Activated naive CD4-positive, alpha-beta T cell treated with anti-CD3 and anti-CD28 coated beads, Interleukin-2, amount 50 U/mL, for 24 hours (primary cell): ENCODE measurements around the gene GSC2.

ENCODE experiments used
- H3K27ac Mint-ChIP-seq: one replicate; pipeline ENCODE4 v1.8.0; 2021; ENCODE audit warnings: mild to moderate bottlenecking, mixed read lengths
- H3K27me3 Mint-ChIP-seq: one replicate; pipeline ENCODE4 v1.8.0; 2021; ENCODE audit warnings: mixed read lengths
- H3K36me3 Mint-ChIP-seq: one replicate; pipeline ENCODE4 v1.8.0; 2021; ENCODE audit warnings: mixed read lengths
- H3K4me1 Mint-ChIP-seq: one replicate; pipeline ENCODE4 v1.8.0; 2021; ENCODE audit warnings: mixed read lengths
- H3K4me3 Mint-ChIP-seq: one replicate; pipeline ENCODE4 v1.8.0; 2021; ENCODE audit warnings: mild to moderate bottlenecking, mixed read lengths
- H3K9me3 Mint-ChIP-seq: one replicate; pipeline ENCODE4 v1.8.0; 2021; ENCODE audit warnings: mixed read lengths

Gene GSC2

GRCh38 chr22:19180740-19181410 lies 30.8 kb upstream of the GSC2 start:
- Mint-ChIP-seq H3K4me3 (peak overlapping the region; percentile 13), H3K27me3 (no peaks in the 10 kb centered on the region), H3K27ac (peak overlapping the region; percentile 23), H3K4me1 (peaks cover 22% of the 10 kb centered on the region), H3K36me3 (no peaks in the 10 kb centered on the region), H3K9me3 (no peaks in the 10 kb centered on the region)

DNA sequence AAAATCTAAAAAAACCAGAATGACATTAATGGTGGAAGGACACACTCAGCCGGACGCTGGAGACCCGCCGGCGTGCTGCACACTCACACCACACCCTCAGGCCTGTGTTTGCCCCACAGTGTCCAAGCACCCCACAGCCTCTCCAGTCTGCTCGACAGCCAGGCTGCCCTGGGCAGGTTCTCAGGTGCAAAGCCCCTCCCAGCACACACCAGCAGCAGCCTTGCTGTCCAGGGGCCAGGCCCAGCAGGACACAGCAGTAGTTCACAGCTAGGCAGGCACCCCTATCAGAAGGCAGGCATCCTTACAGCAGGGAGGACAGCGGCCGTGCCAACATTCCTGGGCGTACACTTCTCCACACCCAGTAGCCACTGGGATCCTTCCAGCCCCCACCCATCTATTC lies 30.1 kb upstream of the GSC2 start:
- H3K27me3 Mint-ChIP-seq, result no peaks in the 10 kb centered on the region
- H3K36me3 Mint-ChIP-seq, result no peaks in the 10 kb centered on the region
- no peak overlapping the region for H3K27ac Mint-ChIP-seq
- H3K9me3 Mint-ChIP-seq, result no peaks in the 10 kb centered on the region
- no peak overlapping the region for H3K4me3 Mint-ChIP-seq
- peaks cover 22% of the 10 kb centered on the region for H3K4me1 Mint-ChIP-seq

GRCh38 chr22:19179497-19180048 lies 29.5 kb upstream of the GSC2 start:
- Mint-ChIP-seq H3K27me3 (no peaks in the 10 kb centered on the region), H3K4me1 (peaks cover 22% of the 10 kb centered on the region), H3K9me3 (no peaks in the 10 kb centered on the region), H3K36me3 (no peaks in the 10 kb centered on the region), H3K27ac (peak overlapping the region; percentile 30), H3K4me3 (peak overlapping the region; percentile 87)

DNA sequence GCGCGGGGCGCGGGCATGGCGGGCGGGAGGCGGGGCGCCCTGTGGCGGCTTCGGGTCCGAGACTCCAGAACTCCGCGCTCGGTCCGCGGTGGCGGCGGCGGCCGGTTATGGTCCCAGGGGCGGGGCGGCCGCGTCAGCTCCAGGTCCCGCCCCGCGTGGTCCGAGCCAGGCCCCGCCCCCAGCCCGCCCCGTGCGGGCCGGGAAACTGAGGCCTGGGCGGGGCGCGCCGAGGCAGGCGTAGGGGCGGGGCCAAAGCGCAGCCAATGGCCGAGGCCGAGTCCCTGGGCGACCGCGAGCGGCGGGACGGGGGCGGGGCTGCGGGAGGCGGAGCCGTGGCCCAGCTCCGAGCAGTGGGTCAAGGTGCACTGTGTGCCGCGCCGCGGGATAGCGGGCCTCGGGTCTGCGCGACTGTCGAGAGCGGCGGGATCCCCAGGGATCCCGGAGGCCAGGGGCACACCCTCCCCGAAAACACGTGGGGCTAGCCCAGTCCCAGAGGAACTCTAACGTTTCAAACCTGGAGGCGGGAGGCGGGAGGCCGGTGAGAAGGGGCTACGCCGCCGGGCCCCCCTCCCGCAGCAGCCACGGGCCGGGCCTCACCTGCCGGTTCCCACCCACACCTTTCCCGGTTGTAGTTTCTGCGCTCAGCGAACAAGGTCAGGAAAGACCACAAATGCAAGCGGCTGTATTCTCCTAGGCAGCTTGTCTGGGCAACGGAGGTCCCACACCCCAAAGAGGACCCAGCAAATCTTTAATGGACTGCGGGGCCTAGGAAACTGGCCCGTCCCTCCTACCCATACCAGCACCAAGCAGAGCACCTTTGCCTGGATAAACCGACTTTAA lies 28.8 kb upstream of the GSC2 start, which contains the start of gene SLC25A1:
Gene SLC25A1 (minus strand): TSS at position 80 of the 840 bp plus-strand sequence. CDS start 63 bp downstream, at position 17.
- Mint-ChIP-seq H3K27ac (peak within 1 kb of the TSS; percentile 30), H3K27me3 (no peaks in the 10 kb centered on the region), H3K9me3 (no peaks in the 10 kb centered on the region), H3K4me1 (peaks cover 22% of the 10 kb centered on the region), H3K4me3 (peak within 1 kb of the TSS; percentile 87), H3K36me3 (no peaks in the 10 kb centered on the region)

GRCh38 chr22:19178065-19178656 lies 28.1 kb upstream of the GSC2 start:
- H3K4me1 Mint-ChIP-seq, result peaks cover 29% of the 10 kb centered on the region
- no peaks in the 10 kb centered on the region for H3K27me3 Mint-ChIP-seq
- no peak overlapping the region for H3K27ac Mint-ChIP-seq
- peak overlapping the region; percentile 36 for H3K4me3 Mint-ChIP-seq
- no peaks in the 10 kb centered on the region for H3K36me3 Mint-ChIP-seq
- H3K9me3 Mint-ChIP-seq, result no peaks in the 10 kb centered on the region

- peak overlapping the region; percentile 15 for H3K27ac Mint-ChIP-seq
- H3K4me1 Mint-ChIP-seq, result peaks cover 34% of the 10 kb centered on the region
- no peaks in the 10 kb centered on the region for H3K36me3 Mint-ChIP-seq
- no peaks in the 10 kb centered on the region for H3K9me3 Mint-ChIP-seq
- no peaks in the 10 kb centered on the region for H3K27me3 Mint-ChIP-seq
- peak overlapping the region; percentile 78 for H3K4me3 Mint-ChIP-seq
Measured at GRCh38 chr22:19177164-19178064, 27.3 kb upstream of the GSC2 start.

DNA sequence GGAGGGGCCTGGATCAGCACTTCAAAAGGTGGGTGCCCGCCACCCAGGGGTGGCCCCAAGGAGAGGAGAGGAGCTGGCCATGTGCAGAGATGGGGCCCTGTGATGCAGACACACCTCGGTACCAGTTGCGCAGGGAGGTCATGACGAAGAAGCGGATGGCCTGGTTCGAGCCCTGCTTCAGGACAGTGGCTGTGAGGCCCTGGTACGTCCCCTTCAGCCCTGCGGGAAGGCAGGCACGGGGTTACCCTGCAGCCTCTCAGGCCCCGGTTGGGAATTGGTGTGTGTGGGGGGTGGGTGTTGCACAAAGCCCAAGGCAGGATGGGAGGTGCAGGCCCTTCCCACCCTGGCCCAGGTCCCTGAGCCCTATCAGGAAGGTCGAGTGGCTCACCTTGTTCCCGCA lies 26.6 kb upstream of the GSC2 start:
- Mint-ChIP-seq H3K27me3 (no peaks in the 10 kb centered on the region), H3K9me3 (no peaks in the 10 kb centered on the region), H3K36me3 (no peaks in the 10 kb centered on the region), H3K27ac (peak overlapping the region; percentile 15), H3K4me3 (peak overlapping the region; percentile 66), H3K4me1 (peaks cover 32% of the 10 kb centered on the region)

GRCh38 chr22:19176175-19176643 lies 26.1 kb upstream of the GSC2 start:
- Mint-ChIP-seq H3K27me3 (no peaks in the 10 kb centered on the region), H3K36me3 (no peaks in the 10 kb centered on the region), H3K4me1 (peaks cover 30% of the 10 kb centered on the region), H3K9me3 (no peaks in the 10 kb centered on the region), H3K4me3 (no peak overlapping the region), H3K27ac (peak overlapping the region; percentile 46)

DNA sequence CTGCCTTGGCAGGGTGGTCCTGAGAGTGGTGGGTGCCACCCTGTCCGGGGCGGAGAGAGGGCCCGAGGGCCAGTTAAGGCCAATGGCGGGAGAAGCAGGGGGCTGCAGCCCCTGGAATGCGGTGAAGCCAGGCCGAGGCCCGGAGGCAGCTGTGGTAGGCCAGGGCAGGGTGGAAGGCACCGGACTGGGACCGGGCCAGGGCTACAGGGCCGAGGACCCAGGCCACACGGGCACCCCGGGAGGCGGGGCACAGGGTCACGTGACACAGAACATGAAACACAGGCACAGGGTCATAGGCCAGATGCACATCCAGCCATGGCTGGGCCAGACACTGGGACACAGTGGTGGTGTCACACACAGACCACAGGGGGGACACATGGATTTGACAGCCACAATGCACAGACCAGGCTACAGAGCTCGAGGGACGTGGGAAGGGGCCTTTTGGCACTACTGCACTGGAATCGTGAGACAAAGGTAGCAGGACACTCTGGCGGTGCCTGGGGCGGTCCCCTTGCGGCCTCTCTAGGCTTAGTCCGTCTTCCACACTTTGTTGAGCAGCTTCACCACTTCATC lies 25.6 kb upstream of the GSC2 start:
- Mint-ChIP-seq H3K4me1 (peaks cover 30% of the 10 kb centered on the region), H3K9me3 (no peaks in the 10 kb centered on the region), H3K4me3 (no peak overlapping the region), H3K27ac (peak overlapping the region; percentile 46), H3K36me3 (no peaks in the 10 kb centered on the region), H3K27me3 (no peaks in the 10 kb centered on the region)

GRCh38 chr22:19175026-19175601 lies 25.0 kb upstream of the GSC2 start:
- H3K36me3 Mint-ChIP-seq, result peaks cover 2% of the 10 kb centered on the region
- H3K9me3 Mint-ChIP-seq, result no peaks in the 10 kb centered on the region
- no peak overlapping the region for H3K4me3 Mint-ChIP-seq
- H3K27me3 Mint-ChIP-seq, result peaks cover 3% of the 10 kb centered on the region
- no peak overlapping the region for H3K27ac Mint-ChIP-seq
- H3K4me1 Mint-ChIP-seq, result peaks cover 36% of the 10 kb centered on the region

DNA sequence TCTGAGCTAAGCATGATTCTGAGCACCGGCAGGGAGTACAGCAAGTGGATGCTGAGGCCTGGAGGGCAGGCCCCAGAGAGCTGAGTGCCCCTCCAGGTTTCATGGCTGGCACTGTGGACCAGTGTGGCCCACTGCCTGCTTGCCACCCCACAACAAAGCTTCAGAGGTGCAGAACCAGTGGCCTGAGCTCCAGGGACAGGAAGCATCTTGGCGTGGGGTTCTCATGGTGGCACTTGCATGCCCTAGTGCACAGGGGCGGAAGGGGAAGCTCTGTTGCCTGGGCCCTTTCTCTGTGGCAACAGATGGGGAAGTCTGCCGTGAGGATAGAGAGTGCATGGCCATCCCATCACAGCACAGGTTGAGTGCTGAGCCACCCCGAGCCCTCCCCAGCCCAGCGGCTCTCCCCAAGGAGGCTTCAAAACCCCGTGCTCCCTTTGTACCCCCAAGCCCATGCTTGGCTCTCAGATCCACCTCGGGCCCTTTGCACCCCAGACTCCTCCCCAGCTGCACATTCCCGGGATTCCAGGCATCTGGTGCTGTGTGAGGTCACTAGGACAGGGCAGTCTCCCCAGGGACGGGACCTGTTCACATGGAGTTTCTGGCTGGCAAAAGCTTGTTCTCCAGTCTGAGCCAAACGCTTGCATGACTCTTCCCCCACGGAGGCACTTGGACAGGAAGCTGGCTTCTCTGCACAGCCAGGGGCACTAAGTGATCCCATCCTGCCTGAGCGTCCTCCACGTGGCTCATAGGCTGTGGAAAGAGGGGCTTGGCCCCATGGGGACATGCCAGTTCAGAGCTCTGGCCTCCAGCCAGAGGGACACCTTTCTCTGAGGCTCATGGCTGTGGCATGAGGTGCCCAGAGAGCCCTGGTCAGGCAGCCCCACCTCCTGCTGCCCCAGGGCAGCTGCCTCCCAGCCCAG lies 24.3 kb upstream of the GSC2 start:
- Mint-ChIP-seq H3K36me3 (peaks cover 2% of the 10 kb centered on the region), H3K27ac (peak overlapping the region; percentile 97), H3K27me3 (peaks cover 5% of the 10 kb centered on the region), H3K4me3 (peak overlapping the region; percentile 98), H3K4me1 (peaks cover 32% of the 10 kb centered on the region), H3K9me3 (no peaks in the 10 kb centered on the region)

GRCh38 chr22:19173047-19174035 lies 23.2 kb upstream of the GSC2 start:
- Mint-ChIP-seq H3K4me1 (peaks cover 30% of the 10 kb centered on the region), H3K4me3 (peak overlapping the region; percentile 98), H3K36me3 (peaks cover 2% of the 10 kb centered on the region), H3K9me3 (no peaks in the 10 kb centered on the region), H3K27me3 (peaks cover 12% of the 10 kb centered on the region), H3K27ac (peak overlapping the region; percentile 97)
